DOHH2 (cell line): ENCODE data around the gene DDX19B.

ENCODE experiments used
- H3F3A ChIP-seq: fragments of 200-600 bp; sonication (generic), shearing (Covaris generic); 2 replicates; pipeline ENCODE4 v1.6.0; 2016; ENCODE audit warnings: antibody characterized with exemption, mild to moderate bottlenecking; ENCODE audit not compliant: control insufficient read depth, insufficient read depth
- H3K27ac ChIP-seq: fragments of 200-600 bp; sonication (generic); 2 replicates; pipeline ENCODE4 v1.5.1; 2014; ENCODE audit warnings: low read depth, mild to moderate bottlenecking, low read length, moderate library complexity
- H3K27me3 ChIP-seq: fragments of 200-600 bp; sonication (generic); 2 replicates; pipeline ENCODE4 v1.6.1; 2014; ENCODE audit warnings: mild to moderate bottlenecking, low read length, mixed read lengths; ENCODE audit not compliant: control insufficient read depth
- H3K36me3 ChIP-seq: fragments of 200-600 bp; sonication (generic); 2 replicates; pipeline ENCODE4 v1.6.1; 2014; ENCODE audit warnings: mild to moderate bottlenecking, low read length, moderate library complexity, mixed read lengths; ENCODE audit not compliant: control insufficient read depth
- H3K4me1 ChIP-seq: fragments of 200-600 bp; sonication (generic); 2 replicates; pipeline ENCODE4 v1.6.1; 2014; ENCODE audit warnings: mild to moderate bottlenecking, low read length, mixed read lengths; ENCODE audit not compliant: control insufficient read depth
- H3K4me2 ChIP-seq: fragments of 200-600 bp; sonication (generic); 2 replicates; pipeline ENCODE4 v1.6.0; 2014; ENCODE audit warnings: mild to moderate bottlenecking, low read length, moderate library complexity
- H3K4me3 ChIP-seq: fragments of 200-600 bp; sonication (generic); 2 replicates; pipeline ENCODE4 v1.5.1; 2014; ENCODE audit warnings: mild to moderate bottlenecking, low read length, mixed read lengths
- H3K79me2 ChIP-seq: fragments of 200-600 bp; sonication (generic); 2 replicates; pipeline ENCODE4 v1.6.1; 2014; ENCODE audit warnings: mild to moderate bottlenecking, low read length, mixed read lengths; ENCODE audit not compliant: control insufficient read depth
- H3K9me2 ChIP-seq: fragments of 200-600 bp; sonication (generic); replicated peaks from 2 replicates; pipeline ENCODE4 v1.6.1; 2014; ENCODE audit warnings: mild to moderate bottlenecking, low read length, mixed read lengths; ENCODE audit not compliant: control insufficient read depth
- H3K9me3 ChIP-seq: fragments of 200-600 bp; sonication (generic); 2 replicates; pipeline ENCODE4 v1.6.1; 2014; ENCODE audit warnings: antibody characterized with exemption, low read length, mixed read lengths; ENCODE audit not compliant: control insufficient read depth, insufficient read depth
- H4K20me1 ChIP-seq: fragments of 200-600 bp; sonication (generic); 2 replicates; pipeline ENCODE4 v1.6.0; 2014; ENCODE audit warnings: low read depth, mild to moderate bottlenecking, antibody characterized with exemption, low read length, moderate library complexity; ENCODE audit not compliant: control insufficient read depth, insufficient read depth
- EZH2phosphoT487 ChIP-seq: fragments of 200-600 bp; sonication (generic); IDR thresholded peaks from 2 replicates; pipeline ENCODE4 v1.6.1; 2017; ENCODE audit warnings: borderline replicate concordance, mild to moderate bottlenecking, antibody characterized with exemption, low read length, moderate library complexity, mixed read lengths
- TF ChIP-seq, protein P1 (sequence below): fragments of 200-600 bp; sonication (generic); IDR thresholded peaks from one replicate; pipeline ENCODE4 v1.5.1; 2014; ENCODE audit warnings: antibody characterized with exemption, mild to moderate bottlenecking, low read depth, low read length; ENCODE audit not compliant: poor library complexity, severe bottlenecking

Gene DDX19B

DNA sequence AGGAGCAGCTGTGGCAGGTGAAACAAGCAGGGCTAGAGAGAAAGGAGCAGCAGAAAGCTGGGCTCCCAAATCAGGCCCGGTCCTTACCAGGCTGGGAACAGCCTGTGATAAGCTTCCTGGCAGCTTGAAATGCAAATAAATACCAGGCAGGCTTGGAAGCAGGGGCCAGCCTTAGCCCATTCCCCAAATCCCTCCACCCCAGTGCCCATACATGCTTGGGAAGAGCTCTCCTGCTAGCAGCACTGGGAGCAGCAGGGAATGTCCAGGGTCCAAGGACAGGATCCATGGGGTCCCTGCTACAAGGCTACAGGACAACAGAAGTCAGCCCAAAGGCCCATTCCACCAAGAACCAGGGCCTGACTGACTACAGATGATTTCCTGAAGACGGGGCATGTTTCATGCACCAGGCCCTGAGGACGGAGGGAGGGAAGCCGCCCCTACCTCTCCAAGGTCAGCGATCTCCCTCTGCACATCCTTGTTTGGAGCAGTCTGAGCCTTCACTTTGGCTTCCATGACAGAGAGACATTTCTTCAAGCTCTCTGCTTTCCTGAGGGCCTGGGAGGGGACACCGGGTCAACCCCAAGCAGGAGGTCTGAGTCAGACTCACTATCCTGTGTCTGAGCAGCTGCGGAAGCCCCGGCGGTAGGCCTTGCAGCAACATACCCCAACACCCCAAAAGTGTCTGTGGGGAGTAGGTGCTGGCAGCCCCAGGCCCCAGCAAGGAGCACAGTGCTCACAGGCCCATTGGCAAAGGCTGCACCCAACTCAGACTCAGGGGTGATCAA lies 44.6 kb upstream of the DDX19B start:
- H3K4me1 ChIP-seq: peaks cover 7% of the 10 kb centered on the region
- peaks cover 4% of the 10 kb centered on the region for H3F3A ChIP-seq
- peaks cover 83% of the 10 kb centered on the region for H3K36me3 ChIP-seq

DNA sequence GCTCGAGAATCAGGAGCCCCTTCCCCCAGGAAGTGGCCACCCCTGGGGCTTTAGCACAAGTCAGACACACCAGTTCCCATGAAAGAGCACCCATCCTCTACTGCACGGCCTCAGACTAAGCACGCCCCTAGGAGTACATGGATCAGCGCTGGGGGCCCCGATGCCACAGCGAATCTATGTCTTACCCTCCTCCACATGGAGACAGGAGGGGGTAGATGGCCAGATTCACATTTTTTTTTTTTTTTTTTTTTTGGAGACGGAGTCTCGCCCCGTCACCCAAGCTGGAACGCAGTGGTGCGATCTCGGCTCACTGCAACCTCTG lies 44.1 kb upstream of the DDX19B start:
- Histone ChIP-seq H3K4me3 (no peak overlapping the region), H3K27ac (no peak overlapping the region), H3K4me2 (no peak overlapping the region), H3F3A (peaks cover 4% of the 10 kb centered on the region), H3K9me2 (no peaks in the 10 kb centered on the region), H3K4me1 (peaks cover 3% of the 10 kb centered on the region; the same call in 1 of the 2 replicates), H3K27me3 (no peaks in the 10 kb centered on the region), H3K9me3 (no peaks in the 10 kb centered on the region), H3K36me3 (peaks cover 81% of the 10 kb centered on the region), H3K79me2 (peaks cover 14% of the 10 kb centered on the region), H4K20me1 (no peaks in the 10 kb centered on the region)
- no peak for TF ChIP-seq EZH2phosphoT487
- TF ChIP-seq, protein P1, sequence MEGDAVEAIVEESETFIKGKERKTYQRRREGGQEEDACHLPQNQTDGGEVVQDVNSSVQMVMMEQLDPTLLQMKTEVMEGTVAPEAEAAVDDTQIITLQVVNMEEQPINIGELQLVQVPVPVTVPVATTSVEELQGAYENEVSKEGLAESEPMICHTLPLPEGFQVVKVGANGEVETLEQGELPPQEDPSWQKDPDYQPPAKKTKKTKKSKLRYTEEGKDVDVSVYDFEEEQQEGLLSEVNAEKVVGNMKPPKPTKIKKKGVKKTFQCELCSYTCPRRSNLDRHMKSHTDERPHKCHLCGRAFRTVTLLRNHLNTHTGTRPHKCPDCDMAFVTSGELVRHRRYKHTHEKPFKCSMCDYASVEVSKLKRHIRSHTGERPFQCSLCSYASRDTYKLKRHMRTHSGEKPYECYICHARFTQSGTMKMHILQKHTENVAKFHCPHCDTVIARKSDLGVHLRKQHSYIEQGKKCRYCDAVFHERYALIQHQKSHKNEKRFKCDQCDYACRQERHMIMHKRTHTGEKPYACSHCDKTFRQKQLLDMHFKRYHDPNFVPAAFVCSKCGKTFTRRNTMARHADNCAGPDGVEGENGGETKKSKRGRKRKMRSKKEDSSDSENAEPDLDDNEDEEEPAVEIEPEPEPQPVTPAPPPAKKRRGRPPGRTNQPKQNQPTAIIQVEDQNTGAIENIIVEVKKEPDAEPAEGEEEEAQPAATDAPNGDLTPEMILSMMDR: no peak

More for the DNA sequence above, 44.6 kb upstream of the DDX19B start:
- Histone ChIP-seq H3K4me3 (no peak overlapping the region), H3K79me2 (peaks cover 20% of the 10 kb centered on the region), H4K20me1 (peaks cover 3% of the 10 kb centered on the region), H3K27me3 (no peaks in the 10 kb centered on the region), H3K27ac (no peak overlapping the region), H3K4me2 (no peak overlapping the region), H3K9me3 (no peaks in the 10 kb centered on the region), H3K9me2 (no peaks in the 10 kb centered on the region)
- no peak for TF ChIP-seq EZH2phosphoT487
- TF ChIP-seq, protein P1: no peak

DNA sequence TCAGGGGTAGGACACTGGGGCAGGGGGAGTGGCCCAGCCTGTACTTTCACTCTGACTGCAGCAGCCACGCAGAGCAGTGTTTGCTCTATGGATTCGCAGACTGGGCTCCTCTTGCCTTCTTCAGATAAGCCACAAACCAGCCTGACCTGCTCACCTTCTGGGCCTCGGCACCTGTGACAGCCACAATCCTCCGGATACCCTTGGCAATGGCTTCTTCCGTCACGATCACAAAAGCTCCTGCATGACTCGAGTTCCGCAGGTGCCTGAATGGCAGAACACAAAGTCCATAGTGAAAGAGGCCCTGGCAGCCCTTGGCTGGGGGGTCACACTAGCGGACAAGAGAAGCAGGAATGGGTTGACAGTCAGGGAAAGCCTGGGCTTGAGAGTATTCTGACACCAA lies 43.4 kb upstream of the DDX19B start:
- no peaks in the 10 kb centered on the region for H3K27me3 ChIP-seq
- no peaks in the 10 kb centered on the region for H3K9me3 ChIP-seq
- H3K79me2 ChIP-seq: peaks cover 8% of the 10 kb centered on the region
- H3K4me1 ChIP-seq: no peaks in the 10 kb centered on the region
- H3F3A ChIP-seq: peaks cover 4% of the 10 kb centered on the region
- no peak for TF ChIP-seq EZH2phosphoT487
- TF ChIP-seq, protein P1: no peak
- no peak overlapping the region for H3K4me2 ChIP-seq
- H4K20me1 ChIP-seq: no peaks in the 10 kb centered on the region
- peaks cover 84% of the 10 kb centered on the region for H3K36me3 ChIP-seq
- H3K27ac ChIP-seq: no peak overlapping the region
- H3K4me3 ChIP-seq: no peak overlapping the region
- H3K9me2 ChIP-seq: no peaks in the 10 kb centered on the region
